Esophagus mucosa (tissue), 1 donor: ENCODE data around the gene RBM19. TPM values are rescaled to one million over a fixed set of nuclear protein-coding genes. Genes with fewer than 3 reads are reported as not detected.
A peak's percentile ranks its signal among the peaks of the same experiment; 100 is the strongest.

Source experiments
- ATAC-seq: fragments of 200-7000 bp; cut with Tn5 transposase; one replicate; pipeline ENCODE4 v1.9.1; 2020
- total RNA-seq: library from RNA; stranded (reverse); gene quantifications from one replicate; pipeline ENCODE4 v1.2.4, GENCODE V29; 2023
- donor health status: DM: yes; HTN: yes; CAD: no.

RBM19 gene
- total RNA-seq, 1 donor from 2014 or later, result 21.7 TPM

- peak; percentile 90 for ATAC-seq
These were observed 10.8 kb downstream of the RBM19 start for GRCh38 chr12:113955109-113955970.

DNA sequence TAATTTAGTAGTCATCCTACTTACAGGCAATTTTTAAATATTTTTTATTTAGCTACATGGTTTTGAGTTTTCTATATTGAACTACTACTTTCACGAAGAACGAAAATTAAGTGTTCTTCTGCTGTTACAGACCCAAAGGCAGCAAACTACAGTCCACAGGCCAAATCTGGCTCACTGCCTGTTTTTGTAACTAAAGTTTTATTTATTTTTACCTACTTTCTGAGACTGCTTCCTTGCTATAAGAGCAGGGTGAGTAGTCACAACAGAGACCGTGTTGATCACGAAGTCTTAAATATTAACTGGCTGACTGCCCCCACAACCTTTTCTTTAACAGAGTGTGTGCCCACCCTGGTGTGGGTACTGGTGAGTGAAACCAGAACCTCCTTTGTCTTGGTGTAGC lies 11.6 kb downstream of the RBM19 start:
- no peak for ATAC-seq

DNA sequence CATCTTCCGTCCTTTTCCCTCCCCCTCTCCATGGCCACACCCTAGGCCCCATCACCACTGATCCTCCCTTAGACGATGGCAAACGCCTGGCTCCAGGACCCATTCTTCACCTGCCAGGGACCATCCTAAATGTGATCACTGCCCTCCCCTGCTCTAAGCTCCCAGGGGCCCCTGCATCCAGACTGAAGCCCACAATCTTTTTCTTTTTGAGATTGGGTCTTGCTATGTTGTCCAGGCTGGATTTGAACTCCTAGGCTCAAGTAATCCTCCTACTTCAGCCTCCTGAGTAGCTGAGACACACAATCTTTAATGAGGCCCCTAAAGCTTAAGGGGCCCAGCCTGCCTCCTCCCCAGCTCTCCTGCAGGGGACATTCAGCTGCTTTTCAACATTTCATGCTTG lies 15.3 kb downstream of the RBM19 start:
- no peak for ATAC-seq

GRCh38 chr12:113949321-113950305 lies 16.5 kb downstream of the RBM19 start:
- no peak for ATAC-seq

- ATAC-seq, result no peak
These were observed 17.8 kb downstream of the RBM19 start for GRCh38 chr12:113948151-113948914.

DNA sequence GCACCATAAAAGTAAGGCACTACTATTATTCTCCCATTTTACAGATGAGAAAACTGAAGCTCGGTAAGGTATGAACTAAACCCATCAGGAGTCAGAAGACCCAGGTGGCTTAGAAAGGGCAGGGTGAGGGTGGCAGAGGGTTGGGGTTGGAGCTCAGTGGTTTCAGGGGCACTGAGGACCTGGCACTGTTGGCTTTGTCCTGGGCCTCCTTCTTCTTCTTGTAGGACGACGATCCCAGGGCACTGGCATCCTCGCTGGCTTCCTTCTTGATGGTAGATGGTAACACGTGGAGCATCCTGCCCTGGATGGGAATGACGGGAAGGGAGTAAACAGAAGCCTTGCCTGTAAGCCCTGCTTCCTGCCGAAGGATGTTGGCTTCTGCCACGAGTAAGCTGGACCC lies 19.9 kb downstream of the RBM19 start:
- ATAC-seq, result no peak

- ATAC-seq, result no peak
These were observed 20.7 kb downstream of the RBM19 start for GRCh38 chr12:113945174-113946173.

- ATAC-seq, result no peak
These were observed 23.9 kb downstream of the RBM19 start for GRCh38 chr12:113942209-113942608.

DNA sequence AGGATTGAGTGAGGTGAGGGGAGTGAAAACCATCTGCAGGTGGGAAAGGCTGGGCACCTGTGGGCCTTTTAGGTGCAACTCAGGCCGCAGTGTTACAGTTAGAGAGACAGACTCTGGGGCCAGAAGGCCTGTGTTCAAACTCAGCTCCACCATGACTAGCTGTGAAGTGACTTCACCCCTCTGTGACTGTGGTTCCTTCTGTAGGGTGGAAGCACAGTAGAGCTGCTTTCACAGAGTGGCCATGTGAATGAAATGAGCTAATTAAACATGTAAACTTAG lies 25.0 kb downstream of the RBM19 start:
- ATAC-seq, result no peak

- ATAC-seq, result no peak
These were observed 25.5 kb downstream of the RBM19 start for GRCh38 chr12:113940357-113941207.

- ATAC-seq, result no peak
These were observed 26.3 kb downstream of the RBM19 start for GRCh38 chr12:113939867-113940266.

DNA sequence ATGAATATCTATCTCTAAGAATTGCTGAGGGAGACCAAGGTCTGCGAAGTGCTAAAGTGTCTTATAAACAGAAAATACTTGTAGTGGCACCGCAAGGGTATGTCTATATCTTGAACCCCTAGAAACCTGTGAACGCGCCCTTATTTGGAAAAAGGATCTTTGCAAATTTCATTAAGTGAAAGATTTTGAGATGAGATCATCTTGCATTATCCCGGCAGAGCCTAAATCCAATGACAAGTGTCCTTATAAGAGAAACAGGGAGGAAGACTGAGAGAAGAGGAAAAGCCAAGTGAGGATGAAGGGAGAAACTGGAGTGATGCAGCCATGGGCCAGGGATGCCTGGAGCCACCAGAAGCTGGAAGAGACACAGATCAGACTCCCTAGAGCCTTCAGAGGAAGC lies 27.7 kb downstream of the RBM19 start:
- ATAC-seq, result no peak

- ATAC-seq, result no peak
These were observed 29.7 kb downstream of the RBM19 start for GRCh38 chr12:113936460-113936859.

DNA sequence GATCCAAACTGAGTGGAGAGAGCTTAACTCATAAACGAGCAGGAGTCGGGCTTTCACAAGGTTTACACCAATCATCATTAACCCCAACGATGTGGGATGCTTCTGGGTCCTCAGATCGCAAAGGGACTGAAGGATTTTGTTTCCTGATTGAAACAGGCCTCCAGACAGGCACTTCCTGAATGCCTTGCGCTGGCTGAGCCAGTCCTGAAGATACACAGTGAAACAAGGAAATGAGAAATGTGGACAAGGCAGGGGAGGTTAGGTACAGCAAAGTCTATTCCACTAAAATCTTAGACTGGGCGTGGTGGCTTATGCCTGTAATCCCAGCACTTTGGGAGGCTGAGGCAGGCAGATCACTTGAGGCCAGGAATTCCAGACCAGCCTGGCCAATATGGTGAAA lies 30.7 kb downstream of the RBM19 start:
- peak; percentile 56 for ATAC-seq

DNA sequence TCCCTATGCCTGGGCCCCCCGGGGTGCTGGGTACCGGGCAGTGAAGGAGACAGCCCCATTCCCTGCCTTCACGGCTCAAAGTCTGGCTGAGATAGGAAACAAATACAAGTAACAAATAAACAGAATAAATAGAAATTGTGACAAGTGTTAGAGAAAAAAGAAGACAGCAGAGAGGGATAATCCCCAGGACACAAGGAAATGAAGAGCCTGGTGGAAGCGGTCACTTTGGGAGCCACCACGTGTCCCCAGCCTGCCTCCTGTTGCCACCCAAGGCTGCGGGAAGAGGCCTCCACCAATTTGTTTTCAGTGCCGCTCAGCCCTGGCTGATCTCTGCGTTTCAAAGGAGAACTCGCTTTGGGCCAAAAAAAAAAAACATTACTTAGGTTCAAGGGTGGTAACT lies 31.2 kb downstream of the RBM19 start:
- ATAC-seq, result no peak

GRCh38 chr12:113934060-113934814 lies 31.9 kb downstream of the RBM19 start:
- no peak for ATAC-seq

- no peak for ATAC-seq
These were observed 32.8 kb downstream of the RBM19 start for GRCh38 chr12:113933201-113933786.

GRCh38 chr12:113932381-113933196 lies 33.5 kb downstream of the RBM19 start:
- ATAC-seq, result no peak

GRCh38 chr12:113931517-113931916 lies 34.6 kb downstream of the RBM19 start:
- ATAC-seq, result no peak
